Stimulated activated CD8-positive, alpha-beta memory T cell treated with anti-CD3 and anti-CD28 coated beads, Interleukin-12 subunit alpha, Interleukin-12 subunit beta, amount 100 ng/mL, for 24 hours (primary cell): Measurements from ENCODE around the gene RPS6KA4.
"Not testable (repeated sequence)": the region's sequence is repeated elsewhere in the genome, so short reads cannot be mapped to it uniquely, and the experiment has no call there.

Source experiments
- DNase-seq: peaks from one replicate; pipeline ENCODE4 v3.0.0-alpha.2; 2020; ENCODE audit errors: extremely low read depth

The RPS6KA4 gene

DNA sequence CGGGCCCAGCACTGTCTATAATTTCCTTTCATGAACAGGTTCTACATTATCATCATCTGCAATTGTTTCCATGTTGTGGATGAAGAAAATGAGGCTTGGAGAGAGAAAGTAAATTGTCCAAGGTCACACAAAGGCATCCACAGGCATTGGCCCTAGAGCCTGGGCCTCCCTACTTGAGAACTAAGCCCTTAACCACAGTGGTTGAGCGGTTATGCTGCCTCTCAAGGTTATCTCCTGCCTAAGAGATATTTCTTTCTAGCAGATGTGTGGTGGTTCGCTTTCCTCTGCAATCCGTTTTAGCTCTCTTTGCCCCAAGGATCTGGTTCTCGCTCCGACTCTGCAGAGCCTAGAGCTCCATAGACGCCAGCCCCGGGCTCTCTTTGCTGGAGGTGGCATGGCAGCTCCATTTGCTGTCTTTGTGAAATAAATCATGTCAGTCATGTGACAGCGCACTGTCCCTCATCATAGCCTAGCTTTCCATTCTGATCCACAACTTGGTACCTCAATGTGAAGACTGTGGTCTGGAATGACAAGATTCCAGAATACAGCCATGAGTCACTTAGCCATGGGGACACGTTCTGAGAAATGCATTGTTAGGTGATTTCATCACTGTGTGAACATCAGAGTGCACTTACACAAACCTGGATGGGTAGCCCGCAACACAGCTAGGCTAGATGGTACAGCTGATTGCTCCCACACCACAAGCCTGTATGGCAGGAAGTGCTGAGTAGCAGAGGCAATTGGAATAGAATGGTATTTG lies 27.2 kb downstream of the RPS6KA4 start:
- DNase-seq: no peak

DNA sequence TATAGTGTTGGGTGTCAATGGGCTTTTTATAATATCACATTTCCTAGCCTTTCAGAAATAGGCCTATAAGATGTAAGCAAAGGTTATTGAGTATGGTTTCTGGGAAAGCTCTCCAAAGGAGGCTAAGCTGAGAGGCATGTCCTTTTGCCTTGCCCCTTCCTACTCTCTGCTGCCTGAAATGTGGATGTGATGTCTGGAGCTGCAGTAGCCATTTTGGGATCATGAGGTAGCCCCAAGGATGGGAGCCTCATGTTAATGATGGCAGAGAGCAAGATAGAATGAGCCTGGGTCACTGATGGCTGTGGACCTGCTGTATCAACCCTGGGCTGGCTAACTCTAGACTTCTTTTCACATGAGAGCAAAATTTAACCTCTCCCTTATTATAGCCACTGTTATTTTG lies 29.0 kb downstream of the RPS6KA4 start:
- DNase-seq: no peak

DNA sequence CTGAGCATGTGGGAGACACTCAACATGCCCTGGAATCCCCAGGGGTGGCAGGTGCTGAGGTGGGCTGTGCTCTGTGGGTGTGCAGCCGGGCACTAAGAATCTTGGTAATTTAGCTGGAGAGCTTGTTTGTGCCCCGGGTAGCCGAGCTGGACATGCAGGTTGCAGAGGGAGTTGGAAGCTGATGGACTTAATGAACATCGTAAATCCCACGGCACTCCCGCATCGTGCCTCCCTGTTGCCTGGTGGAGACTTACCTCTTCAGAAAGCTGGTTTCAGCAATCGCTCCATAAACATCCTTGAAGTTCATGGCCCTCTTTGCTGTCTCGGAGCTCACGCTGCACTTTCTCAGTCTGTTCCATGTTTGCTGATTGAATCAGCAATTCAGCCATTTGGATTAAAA lies 29.9 kb downstream of the RPS6KA4 start:
- no peak for DNase-seq

DNA sequence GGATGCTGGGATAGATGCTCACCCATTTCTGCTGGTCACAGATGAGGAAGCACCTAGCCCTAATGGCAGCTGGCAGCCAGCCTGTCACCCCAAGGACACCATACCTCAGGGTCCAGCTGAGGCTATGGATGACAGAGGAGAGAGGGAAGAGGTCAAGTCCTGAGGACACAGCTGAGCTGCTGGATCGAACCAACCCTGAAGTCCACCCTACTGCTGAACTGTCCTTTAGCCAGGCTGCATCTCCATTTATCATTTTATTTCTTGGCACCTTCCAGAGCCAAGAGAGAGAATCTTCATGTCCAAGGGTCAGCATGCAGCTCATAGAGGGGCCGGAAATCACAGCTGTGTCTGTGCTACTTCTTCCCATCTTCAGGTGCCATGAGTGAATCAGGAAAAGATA lies 30.9 kb downstream of the RPS6KA4 start:
- no peak for DNase-seq

DNA sequence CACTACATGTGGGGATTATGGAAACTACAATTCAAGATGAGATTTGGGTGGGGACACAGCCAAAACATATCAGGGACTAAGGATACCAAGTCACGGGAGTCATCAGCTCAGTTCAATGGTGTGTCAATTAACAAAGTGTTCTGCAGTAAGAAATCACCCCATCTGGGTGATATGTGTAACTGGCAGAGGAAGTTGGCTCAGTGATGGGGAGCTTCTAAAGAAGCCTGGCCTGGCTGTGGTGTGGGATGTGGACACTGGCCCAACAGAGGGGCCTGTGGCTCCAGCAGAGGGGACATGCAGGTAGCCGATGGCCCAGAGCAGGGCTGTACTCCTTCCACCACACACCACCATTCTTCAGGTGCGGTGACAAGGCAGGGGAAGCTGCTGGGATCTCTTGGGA lies 31.6 kb downstream of the RPS6KA4 start:
- DNase-seq: no peak

DNA sequence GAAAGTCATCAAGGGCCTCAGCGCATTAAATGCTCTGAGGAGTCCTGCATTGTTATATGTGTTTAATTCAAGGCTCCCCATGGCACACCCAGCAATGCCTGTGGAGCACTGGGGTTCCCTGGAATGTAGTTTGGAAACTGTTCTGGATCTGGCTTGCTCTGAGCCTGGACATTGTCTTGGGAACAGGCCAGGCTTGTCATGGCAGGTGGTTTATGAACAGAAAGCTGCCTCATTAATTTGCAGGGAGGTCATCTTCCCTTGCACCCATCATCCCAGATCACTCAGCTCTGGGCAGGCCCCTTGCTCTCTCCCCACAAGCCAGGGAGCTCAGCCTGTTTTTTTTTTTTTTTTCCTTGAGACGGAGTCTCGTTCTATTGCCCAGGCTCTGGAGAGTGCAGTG lies 32.9 kb downstream of the RPS6KA4 start:
- no peak for DNase-seq

DNA sequence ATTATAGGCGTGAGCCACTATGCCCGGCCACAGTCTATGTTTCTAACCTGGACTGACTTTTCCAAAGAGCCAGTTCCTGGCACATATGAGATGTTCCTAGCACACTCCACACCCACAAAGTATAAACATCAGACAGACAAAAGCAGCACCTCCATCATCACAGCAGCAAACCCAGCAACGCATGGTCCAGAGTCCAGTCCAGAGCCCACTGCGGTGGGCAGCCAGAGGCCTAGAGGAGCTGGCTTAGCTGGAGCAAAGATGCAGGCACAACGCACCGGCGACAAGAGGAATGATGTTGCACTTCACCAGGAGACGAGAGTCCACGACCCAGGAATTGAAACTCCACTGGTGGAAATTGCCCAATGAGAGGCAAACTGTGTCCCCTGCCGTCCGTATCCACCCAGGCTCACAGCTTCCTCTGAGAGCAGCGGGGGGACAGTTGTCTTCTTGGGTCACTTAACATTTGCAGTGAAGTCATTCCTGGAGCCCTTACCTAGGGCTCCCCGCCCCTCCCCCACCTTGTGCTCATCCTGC lies 36.6 kb downstream of the RPS6KA4 start:
- DNase-seq: no peak

DNA sequence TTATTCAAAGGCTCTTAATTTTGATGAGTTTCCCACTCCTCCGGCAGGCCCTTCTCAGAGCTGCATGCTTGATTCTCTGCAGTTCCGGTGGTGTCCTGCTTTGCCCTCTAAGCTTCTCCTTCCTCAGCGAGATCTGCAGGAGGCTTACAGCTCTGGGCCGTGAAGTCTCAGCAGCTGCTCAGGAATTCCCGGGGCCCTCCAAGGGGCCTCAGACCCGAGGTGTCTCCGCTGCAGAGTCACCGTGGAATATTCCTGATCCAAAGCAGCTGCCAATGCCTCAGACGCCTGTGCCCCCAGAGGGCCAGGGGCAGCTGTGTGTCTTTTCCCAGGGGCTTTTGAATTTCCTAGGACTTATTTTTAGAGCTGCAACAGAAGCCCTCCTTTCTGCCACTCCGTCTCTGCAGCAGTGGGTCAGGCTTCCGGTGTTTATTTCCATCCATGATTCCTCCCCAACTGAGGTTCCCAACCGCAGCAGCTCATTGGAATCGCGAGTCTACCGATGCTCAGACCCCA lies 37.2 kb downstream of the RPS6KA4 start:
- no peak for DNase-seq

DNA sequence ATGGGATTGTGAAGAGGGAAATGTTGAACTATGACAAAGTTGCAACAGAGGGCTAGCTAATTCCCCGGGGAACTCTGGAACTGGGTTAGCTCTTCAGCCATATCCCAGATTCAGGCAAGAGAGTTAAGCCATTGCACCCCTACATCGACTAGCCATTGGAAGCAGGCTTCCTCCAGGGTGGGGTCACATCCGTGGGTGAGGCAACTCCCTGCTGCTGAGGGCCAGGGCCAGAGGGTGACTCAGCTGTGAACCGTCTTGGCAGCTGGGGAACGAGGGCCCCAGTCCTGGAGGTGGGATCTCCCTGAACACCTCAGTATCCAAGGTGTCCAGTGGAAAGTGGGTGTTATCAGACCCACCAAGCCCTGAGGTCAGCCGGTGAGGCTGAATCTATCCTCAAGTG lies 41.1 kb downstream of the RPS6KA4 start:
- DNase-seq: no peak

DNA sequence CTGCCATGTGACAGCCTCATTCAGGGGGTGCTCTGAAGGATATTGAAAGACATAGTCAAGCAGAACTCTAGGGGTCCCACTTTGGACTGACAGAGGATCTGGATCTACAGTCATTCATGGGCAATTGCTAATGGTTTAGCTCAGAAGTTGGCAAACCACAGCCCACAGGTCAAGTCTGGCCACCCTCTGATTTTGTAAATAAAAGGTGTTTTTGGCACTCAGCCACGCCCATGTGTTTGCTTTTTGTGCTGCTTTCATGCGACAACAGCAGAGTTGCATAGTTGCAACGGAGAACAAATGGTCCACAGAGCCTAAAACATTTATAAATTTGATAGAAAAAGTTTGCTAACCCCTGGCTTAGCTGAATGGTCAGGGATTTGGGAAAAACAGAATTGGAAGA lies 41.7 kb downstream of the RPS6KA4 start:
- DNase-seq: no peak

DNA sequence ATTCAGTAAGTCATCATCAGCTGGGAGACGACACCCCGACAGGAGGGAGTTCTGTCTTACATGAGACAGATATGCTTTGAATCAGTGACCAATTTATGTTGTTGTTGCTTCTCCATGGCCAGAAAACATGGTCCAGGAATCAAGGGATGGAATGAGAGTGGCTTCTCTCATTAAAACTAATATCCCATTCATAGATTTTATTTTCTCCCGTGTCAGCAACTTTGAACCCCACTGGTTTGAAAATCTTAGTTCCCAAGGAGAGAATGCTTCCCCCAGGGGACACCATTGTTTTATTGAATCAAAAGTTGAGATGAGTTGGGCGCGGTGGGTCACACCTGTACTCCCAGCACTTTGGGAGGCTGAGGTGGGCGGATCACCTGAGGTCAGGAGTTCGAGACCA lies 42.8 kb downstream of the RPS6KA4 start:
- no peak for DNase-seq

DNA sequence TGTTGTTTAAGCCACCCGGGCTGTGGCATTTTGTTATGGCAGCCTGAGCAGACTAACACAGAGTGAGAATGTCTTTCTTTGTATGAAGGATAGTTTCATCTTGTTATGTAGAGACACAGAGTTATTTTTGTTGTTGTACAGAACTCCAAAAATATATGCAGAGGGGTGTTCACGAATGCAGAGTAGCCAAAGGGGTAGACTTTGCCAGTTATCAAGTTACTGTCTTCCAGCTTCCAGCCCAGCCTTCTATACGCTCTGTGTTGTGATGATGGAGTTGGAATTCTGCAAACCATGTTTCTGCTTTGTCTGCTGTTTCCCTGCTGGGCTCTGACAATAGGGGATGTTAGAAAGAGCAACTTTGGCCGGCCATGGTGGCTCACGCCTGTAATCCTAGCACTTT lies 44.1 kb downstream of the RPS6KA4 start:
- no peak for DNase-seq

DNA sequence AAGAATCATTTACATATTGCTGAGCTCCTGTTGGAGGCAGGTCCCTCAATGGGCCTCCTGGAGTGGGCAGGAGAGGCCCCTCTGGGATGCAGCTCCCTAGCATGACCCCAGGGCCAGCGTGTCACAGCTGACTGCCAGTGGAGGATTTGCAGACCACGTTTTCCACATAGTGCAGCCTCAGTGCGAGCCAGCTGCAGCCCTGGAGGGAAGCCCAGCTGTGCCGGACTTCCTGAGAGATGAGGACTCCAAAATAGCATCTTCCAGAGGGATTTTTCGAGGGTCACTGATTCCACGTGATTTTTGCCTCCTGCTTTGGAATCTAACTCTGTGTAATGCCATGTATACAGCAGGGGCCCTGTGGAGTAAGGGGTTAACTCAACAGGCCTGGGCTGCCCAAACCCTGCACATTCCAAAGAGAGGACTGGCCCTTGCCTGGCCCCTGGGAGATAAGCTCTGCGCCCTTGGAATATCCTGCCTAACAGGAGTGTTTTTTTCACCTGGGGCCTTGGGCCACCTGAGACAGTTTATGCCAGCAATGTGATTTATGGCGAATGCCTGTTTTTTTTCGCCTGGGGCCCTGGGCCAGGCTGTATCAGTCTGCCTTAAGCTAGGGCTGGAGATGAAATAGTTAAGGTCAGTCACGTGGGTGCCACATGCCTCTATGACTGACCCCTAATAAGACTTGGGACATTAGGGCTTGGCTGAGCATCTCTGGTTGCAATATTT lies 47.4 kb downstream of the RPS6KA4 start:
- no peak for DNase-seq

DNA sequence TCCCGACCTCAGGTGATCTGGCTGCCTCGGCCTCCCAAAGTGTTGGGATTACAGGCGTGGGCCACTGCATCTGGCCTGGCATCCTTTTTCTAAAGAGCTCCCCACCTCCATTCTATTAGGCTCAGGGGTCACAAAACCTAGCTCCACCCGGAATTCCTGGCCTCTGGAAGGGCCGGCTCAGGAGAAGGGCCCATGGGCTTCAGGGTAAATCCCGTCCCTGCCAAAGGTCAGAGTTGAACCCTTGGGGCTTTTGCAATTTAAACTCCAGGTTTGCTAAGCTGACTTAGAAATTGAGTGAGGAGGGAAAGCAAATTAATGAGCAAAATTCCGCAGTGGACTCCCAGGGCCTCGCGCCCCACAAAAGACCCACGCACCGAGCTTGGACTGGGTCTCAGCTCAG lies 48.3 kb downstream of the RPS6KA4 start:
- DNase-seq: no peak

DNA sequence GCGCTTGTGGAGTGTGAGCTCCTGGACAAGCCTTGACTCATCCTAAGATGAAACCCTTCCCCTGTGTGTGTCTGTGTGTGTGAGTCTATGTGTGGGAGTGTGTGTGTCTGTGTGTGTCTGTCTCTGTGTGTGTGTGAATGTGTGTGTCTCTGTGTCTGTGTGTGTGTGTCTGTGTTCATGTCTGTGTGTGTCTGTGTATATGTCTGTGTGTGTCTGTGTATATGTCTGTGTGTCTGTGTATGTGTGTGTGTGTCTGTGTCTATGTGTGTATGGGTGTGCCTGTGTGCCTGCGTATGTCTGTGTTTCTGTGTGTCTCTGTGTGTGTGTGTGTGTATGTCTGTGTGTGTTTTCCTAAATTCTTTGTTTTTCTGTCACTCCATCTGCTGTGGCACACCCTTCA lies 48.7 kb downstream of the RPS6KA4 start:
- DNase-seq: no peak

DNA sequence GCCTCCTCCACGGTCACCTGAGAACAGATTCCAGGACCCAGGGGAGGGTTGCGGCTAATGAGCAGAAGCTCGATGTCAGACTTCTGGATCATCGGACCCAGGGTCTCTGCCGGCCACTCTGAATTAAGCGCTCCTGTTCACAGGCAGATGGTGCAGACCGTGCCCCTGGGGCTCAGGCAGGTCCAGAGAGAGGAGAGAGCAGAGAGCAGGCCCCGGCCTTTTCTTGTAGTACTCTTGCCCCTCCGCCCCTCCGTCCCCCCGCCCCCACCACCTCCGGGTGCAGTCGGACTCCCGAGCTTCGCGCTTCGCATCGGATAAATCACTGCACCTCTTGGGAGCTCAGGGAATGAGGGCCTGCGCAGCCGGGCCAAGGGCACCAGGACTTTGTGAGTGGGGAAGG lies 50.3 kb downstream of the RPS6KA4 start:
- no peak for DNase-seq

DNA sequence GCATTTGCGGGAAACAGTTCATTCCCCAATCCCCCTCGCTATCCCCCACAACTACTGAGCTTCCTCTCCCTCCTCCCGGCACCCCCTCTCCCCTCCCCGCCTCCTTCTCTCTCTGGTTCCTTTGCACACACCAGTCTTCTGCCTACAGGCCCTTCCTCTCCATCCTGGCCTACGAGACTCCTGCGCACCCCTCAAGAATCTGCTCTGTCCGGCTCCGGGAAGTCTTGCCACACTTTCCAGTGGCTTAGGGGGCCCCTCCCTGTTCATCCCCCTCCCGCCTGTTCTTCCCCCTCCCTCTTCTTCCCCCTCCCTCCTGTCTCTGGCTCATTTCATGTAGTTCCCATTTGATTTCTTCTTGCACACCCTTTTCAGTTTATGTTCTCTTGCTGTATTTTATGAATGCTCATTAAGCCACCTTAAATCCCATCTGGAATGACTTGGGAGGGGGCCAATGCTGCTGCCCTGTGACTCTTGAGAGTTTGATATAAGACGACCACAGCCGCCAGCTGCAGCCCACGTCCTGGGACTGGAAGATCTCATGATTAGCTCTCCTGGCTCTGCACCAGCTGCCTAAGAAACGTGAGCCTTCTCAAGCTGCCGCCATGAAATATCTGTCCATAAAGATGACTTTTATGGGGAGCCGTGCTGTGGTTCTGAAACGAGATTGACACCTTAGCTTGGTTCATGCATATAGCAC lies 50.9 kb downstream of the RPS6KA4 start:
- DNase-seq: no peak

DNA sequence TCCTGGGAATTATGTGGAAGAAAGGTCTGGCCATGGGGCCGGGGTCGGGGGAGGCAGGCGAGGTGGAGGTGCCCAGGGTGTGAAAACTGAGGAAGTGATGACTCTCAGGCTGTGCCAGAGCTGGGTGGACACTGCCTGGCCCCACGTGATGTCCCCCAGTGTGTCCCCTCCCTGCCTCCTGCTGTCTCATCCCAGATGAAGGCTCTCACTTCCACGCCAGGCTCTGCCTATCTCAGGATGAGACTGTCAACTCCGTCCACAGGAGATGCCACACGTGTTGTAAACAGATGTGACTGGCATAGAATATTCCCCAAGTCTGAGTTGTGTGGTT lies 51.4 kb downstream of the RPS6KA4 start:
- DNase-seq: no peak

DNA sequence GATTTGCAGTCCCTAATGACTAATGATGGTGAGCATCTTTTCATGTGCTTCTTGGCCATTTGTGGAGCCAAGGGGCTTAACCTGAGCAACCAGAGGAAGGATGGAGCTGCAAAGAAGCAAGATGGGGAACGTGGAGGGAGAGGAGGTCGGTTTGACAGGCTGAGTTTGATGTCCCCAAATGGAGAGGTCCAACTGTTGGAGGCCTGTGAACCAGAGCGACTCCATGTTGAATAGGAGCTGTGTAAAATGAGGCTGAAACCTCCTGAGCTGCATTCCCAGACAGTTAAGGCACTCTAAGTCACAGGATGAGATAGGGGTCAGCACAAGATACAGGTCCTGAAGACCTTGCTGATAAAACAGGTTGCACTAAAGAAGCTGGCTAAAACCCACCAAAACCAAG lies 54.5 kb downstream of the RPS6KA4 start:
- no peak for DNase-seq

DNA sequence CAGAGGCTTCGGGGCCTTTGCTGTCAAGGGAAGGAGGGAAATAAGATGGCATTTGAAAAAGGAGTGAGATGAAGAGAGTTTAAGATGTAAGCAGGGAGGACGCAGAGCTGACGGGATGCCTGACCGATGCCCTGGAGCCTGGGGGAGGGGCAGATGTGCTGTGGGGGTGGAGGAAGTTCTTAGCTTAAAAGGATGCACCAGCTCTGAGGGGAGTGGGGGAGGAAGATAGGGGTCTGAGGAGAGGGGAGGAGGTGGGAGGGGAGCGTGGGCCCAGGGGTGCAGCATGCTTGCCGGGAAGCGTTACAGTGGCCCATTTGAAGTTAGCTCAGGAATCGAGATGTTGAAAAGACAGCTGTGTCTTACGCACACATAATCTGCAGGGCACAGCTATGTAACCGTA lies 56.3 kb downstream of the RPS6KA4 start:
- DNase-seq: no peak

DNA sequence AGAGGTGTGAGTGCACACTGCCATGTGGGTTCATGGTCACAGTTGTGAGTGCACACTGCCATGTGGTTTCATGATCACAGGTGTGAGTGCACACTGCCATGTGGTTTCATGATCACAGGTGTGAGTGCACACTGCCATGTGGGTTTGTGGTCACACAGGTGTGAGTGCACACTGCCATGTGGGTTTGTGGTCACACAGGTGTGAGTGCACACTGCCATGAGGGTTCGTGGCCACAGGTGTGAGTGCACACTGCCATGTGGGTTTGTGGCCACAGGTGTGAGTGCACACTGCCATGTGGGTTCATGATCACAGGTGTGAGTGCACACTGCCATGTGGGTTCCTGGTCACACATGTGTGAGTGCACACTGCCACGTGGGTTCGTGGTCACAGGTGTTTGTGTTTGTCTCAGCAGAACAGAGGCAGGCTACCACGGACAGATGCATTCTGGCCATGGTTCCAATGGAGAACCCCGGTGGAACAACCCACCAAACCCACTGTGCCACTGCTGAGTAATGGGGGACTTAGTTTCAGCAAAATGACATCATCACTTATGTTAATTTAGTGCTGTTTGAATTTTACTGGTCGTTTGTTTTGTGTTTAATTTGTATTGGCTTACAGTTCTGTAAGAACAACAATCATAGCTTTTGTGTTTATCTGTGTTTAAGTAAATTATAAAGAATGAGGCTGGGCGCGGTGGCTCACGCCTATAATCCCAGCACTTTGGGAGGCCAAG lies 57.2 kb downstream of the RPS6KA4 start:
- DNase-seq: no peak

DNA sequence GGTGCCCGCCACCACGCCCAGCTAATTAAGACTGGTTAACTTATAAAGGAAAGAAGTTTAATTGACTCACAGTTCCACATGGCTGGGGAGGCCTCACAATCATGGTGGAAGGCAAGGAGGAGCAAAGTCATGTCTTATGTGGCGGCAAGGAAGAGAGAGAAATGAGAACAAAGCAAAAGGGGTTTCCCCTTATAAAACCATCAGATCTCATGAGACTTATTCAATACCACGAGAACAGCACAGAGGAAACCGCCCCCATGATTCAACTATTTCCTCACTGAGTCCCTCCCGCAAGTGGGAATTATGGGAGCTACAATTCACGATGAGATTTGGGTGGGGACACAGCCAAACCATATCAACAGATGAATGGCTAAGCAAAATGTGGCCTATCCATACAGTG lies 59.3 kb downstream of the RPS6KA4 start:
- DNase-seq: not testable (repeated sequence)
